ENCODE measurements around the gene OGFR.

Gene OGFR

GRCh38 chr20:62806383-62807050 lies 1.9 kb downstream of the OGFR start:
- no peaks in the 10 kb centered on the region; the same call in 1 of the 2 replicates for H3K36me3 ChIP-seq (ENCODE audit: insufficient read depth, low read length)

GRCh38 chr20:62807444-62808210 lies 3.0 kb downstream of the OGFR start:
- no peaks in the 10 kb centered on the region; the same call in 1 of the 2 replicates for H3K4me1 ChIP-seq (ENCODE audit: insufficient read depth, low read length)
- H3K9me3 ChIP-seq (ENCODE audit: control insufficient read depth, insufficient read depth, low read length): no peaks in the 10 kb centered on the region
- H3K9ac ChIP-seq (ENCODE audit: low read depth, low read length): no peak overlapping the region
- no peaks in the 10 kb centered on the region; the same call in 1 of the 2 replicates for H3K36me3 ChIP-seq (ENCODE audit: insufficient read depth, low read length)

More at GRCh38 chr20:62806383-62807050, 1.9 kb downstream of the OGFR start:
- Histone ChIP-seq H3K9ac (ENCODE audit: low read depth, low read length) (no peak overlapping the region), H3K9me3 (ENCODE audit: control insufficient read depth, insufficient read depth, low read length) (no peaks in the 10 kb centered on the region), H3K4me1 (ENCODE audit: insufficient read depth, low read length) (no peaks in the 10 kb centered on the region; the same call in 1 of the 2 replicates)

- Histone ChIP-seq H3K4me1 (ENCODE audit: insufficient read depth, low read length) (no peaks in the 10 kb centered on the region; the same call in 1 of the 2 replicates), H3K36me3 (ENCODE audit: insufficient read depth, low read length) (no peaks in the 10 kb centered on the region; the same call in 1 of the 2 replicates)
These were observed 3.7 kb downstream of the OGFR start for GRCh38 chr20:62808211-62808865.

GRCh38 chr20:62809530-62810428 lies 5.1 kb downstream of the OGFR start:
- Histone ChIP-seq H3K9me3 (ENCODE audit: control insufficient read depth, insufficient read depth, low read length) (no peaks in the 10 kb centered on the region), H3K36me3 (ENCODE audit: insufficient read depth, low read length) (no peaks in the 10 kb centered on the region; the same call in 1 of the 2 replicates), H3K9ac (ENCODE audit: low read depth, low read length) (no peak overlapping the region), H3K4me1 (ENCODE audit: insufficient read depth, low read length) (no peaks in the 10 kb centered on the region)

More at GRCh38 chr20:62808211-62808865, 3.7 kb downstream of the OGFR start:
- no peaks in the 10 kb centered on the region for H3K9me3 ChIP-seq (ENCODE audit: control insufficient read depth, insufficient read depth, low read length)
- H3K9ac ChIP-seq (ENCODE audit: low read depth, low read length): no peak overlapping the region

- peaks cover 8% of the 10 kb centered on the region; the same call in 1 of the 2 replicates for H3K4me1 ChIP-seq (ENCODE audit: insufficient read depth, low read length)
- no peak overlapping the region for H3K9ac ChIP-seq (ENCODE audit: low read depth, low read length)
- H3K36me3 ChIP-seq (ENCODE audit: insufficient read depth, low read length): no peaks in the 10 kb centered on the region; the same call in 1 of the 2 replicates
- no peaks in the 10 kb centered on the region for H3K9me3 ChIP-seq (ENCODE audit: control insufficient read depth, insufficient read depth, low read length)
These were observed 6.7 kb downstream of the OGFR start for GRCh38 chr20:62811320-62811719.

GRCh38 chr20:62811720-62812119 lies 7.1 kb downstream of the OGFR start:
- H3K4me1 ChIP-seq (ENCODE audit: insufficient read depth, low read length): peaks cover 8% of the 10 kb centered on the region; the same call in 1 of the 2 replicates
- no peaks in the 10 kb centered on the region; the same call in 1 of the 2 replicates for H3K36me3 ChIP-seq (ENCODE audit: insufficient read depth, low read length)
- no peaks in the 10 kb centered on the region for H3K9me3 ChIP-seq (ENCODE audit: control insufficient read depth, insufficient read depth, low read length)
- no peak overlapping the region for H3K9ac ChIP-seq (ENCODE audit: low read depth, low read length)

GRCh38 chr20:62812181-62812906 lies 7.7 kb downstream of the OGFR start:
- no peaks in the 10 kb centered on the region for H3K9me3 ChIP-seq (ENCODE audit: control insufficient read depth, insufficient read depth, low read length)
- H3K4me1 ChIP-seq (ENCODE audit: insufficient read depth, low read length): peaks cover 8% of the 10 kb centered on the region; the same call in 1 of the 2 replicates
- no peaks in the 10 kb centered on the region; the same call in 1 of the 2 replicates for H3K36me3 ChIP-seq (ENCODE audit: insufficient read depth, low read length)

GRCh38 chr20:62812907-62813200 lies 8.2 kb downstream of the OGFR start:
- no peaks in the 10 kb centered on the region for H3K9me3 ChIP-seq (ENCODE audit: control insufficient read depth, insufficient read depth, low read length)
- no peak overlapping the region for H3K9ac ChIP-seq (ENCODE audit: low read depth, low read length)
- no peaks in the 10 kb centered on the region; the same call in 1 of the 2 replicates for H3K36me3 ChIP-seq (ENCODE audit: insufficient read depth, low read length)
- peaks cover 8% of the 10 kb centered on the region; the same call in 1 of the 2 replicates for H3K4me1 ChIP-seq (ENCODE audit: insufficient read depth, low read length)

More at GRCh38 chr20:62812181-62812906, 7.7 kb downstream of the OGFR start:
- no peak overlapping the region for H3K9ac ChIP-seq (ENCODE audit: low read depth, low read length)

- Histone ChIP-seq H3K36me3 (ENCODE audit: insufficient read depth, low read length) (no peaks in the 10 kb centered on the region; the same call in 1 of the 2 replicates), H3K9ac (ENCODE audit: low read depth, low read length) (no peak overlapping the region), H3K4me1 (ENCODE audit: insufficient read depth, low read length) (peaks cover 14% of the 10 kb centered on the region; the same call in 1 of the 2 replicates), H3K9me3 (ENCODE audit: control insufficient read depth, insufficient read depth, low read length) (no peaks in the 10 kb centered on the region)
These were observed 9.0 kb downstream of the OGFR start for GRCh38 chr20:62813588-62813987.

- Histone ChIP-seq H3K9me3 (ENCODE audit: control insufficient read depth, insufficient read depth, low read length) (no peaks in the 10 kb centered on the region), H3K4me1 (ENCODE audit: insufficient read depth, low read length) (peaks cover 14% of the 10 kb centered on the region; the same call in 1 of the 2 replicates), H3K36me3 (ENCODE audit: insufficient read depth, low read length) (no peaks in the 10 kb centered on the region; the same call in 1 of the 2 replicates), H3K9ac (ENCODE audit: low read depth, low read length) (no peak overlapping the region)
These were observed 9.5 kb downstream of the OGFR start for GRCh38 chr20:62814060-62814708.

GRCh38 chr20:62814709-62815065 lies 10.1 kb downstream of the OGFR start:
- Histone ChIP-seq H3K9ac (ENCODE audit: low read depth, low read length) (no peak overlapping the region), H3K4me1 (ENCODE audit: insufficient read depth, low read length) (peaks cover 14% of the 10 kb centered on the region; the same call in 1 of the 2 replicates), H3K9me3 (ENCODE audit: control insufficient read depth, insufficient read depth, low read length) (no peaks in the 10 kb centered on the region), H3K36me3 (ENCODE audit: insufficient read depth, low read length) (no peaks in the 10 kb centered on the region)

GRCh38 chr20:62815066-62815991 lies 10.7 kb downstream of the OGFR start:
- no peaks in the 10 kb centered on the region for H3K9me3 ChIP-seq (ENCODE audit: control insufficient read depth, insufficient read depth, low read length)
- peak overlapping the region; percentile 72 for H3K9ac ChIP-seq (ENCODE audit: low read depth, low read length)
- peaks cover 14% of the 10 kb centered on the region; the same call in 1 of the 2 replicates for H3K4me1 ChIP-seq (ENCODE audit: insufficient read depth, low read length)
- no peaks in the 10 kb centered on the region for H3K36me3 ChIP-seq (ENCODE audit: insufficient read depth, low read length)

All from ES-I3 (cell line).